HG03520 (cell line): ENCODE measurements around the gene INPPL1.
"Not testable (repeated sequence)": the region's sequence is repeated elsewhere in the genome, so short reads cannot be mapped to it uniquely, and the experiment has no call there.

ENCODE experiments used
- ATAC-seq: cut with Tn5 transposase; IDR thresholded peaks from one replicate; pipeline ENCODE4 v1.9.1; 2021; ENCODE audit warnings: mild to moderate bottlenecking, moderate library complexity; ENCODE audit not compliant: unreplicated experiment

Gene INPPL1

DNA sequence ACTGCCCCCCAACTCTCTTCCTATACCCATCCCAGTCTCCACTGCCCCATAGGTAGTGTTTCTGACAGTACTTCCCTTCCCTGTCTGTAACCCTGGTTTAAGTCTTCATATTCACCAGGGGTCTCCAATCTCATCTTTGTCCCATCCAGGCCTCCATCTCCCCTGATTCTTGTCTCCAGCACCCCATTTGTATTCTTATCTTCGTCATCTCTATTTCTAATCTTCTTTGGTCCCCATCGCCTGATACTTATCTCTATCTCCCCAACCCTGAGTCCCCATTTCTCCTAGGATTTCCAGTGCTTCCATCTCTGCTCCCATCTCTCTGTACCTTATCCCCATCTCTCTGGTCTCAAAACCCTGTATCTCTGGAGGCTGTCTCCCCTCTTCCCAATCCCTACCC is 17.6 kb downstream of the INPPL1 start:
- no peak for ATAC-seq

DNA sequence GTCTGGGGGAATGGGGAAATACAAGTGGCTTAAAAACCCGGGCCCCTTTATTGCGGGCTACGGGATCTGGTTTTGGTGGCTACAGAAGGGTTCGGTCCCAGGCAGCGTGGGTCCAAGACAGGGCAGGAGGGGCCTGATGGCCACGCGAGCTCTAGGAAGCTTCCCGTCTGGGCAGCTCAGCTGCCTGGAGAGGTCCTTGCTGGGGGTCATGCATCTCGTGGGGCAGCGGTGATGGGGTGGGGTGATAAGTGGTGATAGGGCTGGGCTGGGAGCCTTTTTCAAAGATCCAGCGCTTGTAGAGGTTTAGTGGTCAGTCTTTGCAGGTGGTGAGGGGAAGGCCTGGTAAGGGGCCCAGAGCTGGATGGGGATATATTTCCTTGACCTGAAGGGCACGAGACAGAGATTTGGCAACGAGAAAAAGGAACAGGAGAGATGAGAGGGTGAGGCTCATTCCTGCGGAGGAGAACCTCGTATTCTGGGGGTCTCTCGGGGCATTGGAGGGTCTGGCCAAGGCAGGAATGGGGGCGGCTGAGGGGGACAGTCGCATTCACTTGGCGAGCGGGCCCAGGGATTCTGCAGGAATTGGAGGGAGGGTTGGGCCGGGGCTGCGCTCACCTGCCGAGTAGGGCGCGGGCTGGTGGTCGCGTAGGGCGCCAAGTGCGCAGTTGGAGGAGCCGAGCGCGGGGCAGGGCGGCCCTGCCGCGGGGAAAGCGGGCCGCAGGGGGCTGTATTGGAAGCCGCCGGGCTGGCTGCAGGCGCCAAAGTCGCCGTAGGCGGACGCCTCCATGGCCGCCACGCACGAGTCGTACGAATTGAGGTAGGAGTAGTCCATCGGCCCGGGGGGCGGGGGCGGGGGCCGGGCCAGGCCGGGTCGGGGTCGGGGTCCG is 18.8 kb downstream of the INPPL1 start:
- ATAC-seq = no peak

DNA sequence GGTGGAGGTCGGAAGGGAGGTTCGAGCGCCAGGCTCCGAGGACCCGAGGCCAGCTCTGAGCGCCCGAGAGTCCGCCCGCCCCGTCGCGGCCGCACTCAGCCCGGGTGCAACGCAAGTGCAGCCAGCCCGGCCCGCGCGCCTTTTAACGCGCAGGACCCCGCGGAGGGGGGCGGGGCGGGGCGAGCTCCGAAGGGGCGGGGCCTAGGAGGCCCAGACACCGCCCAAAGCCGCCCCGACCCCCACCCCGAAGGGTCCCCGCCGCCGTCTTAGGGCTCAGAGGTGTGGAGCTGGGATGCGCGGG is 19.4 kb downstream of the INPPL1 start, which contains the start of gene PHOX2A:
PHOX2A (minus strand) TSS at position 117 of the 301 bp plus-strand sequence. CDS start 172 bp downstream, outside the sequence.
- no peak for ATAC-seq

- no peak for ATAC-seq
Observed at GRCh38 chr11:72244361-72245262, 20.0 kb downstream of the INPPL1 start.

DNA sequence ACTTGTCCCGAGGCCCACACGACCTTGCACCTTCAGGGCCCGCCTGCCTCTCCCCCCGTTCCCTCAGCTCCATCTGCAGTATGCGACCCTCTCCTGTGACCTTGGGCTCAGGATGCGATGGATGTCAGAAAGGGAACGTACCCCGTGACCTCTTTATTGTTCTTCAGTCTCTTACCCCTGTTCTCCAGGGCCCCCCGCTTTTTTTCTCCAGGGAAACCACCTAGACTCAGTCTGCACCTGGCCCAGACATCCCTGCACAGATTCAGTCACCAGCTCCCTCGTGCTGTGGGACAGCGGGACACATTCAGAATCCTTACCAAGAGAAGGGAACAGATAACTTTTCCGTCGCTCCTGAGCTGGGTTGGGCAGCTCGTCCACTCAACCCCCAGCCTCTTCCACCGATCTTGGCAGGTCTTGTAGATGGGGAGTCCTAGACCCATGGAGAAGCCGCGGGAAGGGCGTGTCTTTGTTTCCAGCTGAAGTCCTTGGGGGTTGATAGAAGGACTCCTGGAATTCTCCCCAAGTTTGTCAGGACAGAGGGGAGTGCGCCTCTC is 20.8 kb downstream of the INPPL1 start:
- no peak for ATAC-seq

- no peak for ATAC-seq
Observed at GRCh38 chr11:72247584-72247983, 23.0 kb downstream of the INPPL1 start.

DNA sequence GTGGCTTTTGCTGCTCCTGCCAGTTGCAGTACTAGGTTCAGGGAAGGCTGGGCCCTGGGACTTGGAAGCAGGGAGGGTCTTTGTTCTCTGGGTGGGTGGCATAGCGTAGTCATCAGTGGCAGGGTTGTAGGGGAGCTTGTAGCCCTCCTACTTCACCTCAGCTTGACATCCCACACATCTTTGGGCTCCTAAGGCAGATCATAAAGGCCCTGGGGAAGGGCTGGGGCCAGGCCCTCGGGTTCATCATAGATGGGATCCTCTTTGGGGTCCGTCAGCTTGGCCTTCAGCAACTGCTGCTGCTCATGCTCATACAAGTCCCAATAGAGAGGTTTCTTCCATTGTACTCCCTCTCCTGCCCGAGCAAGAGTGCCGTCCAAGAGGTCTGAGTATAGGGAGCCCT is 25.4 kb downstream of the INPPL1 start:
- no peak for ATAC-seq

- no peak for ATAC-seq
Observed at GRCh38 chr11:72250661-72251464, 26.3 kb downstream of the INPPL1 start.

DNA sequence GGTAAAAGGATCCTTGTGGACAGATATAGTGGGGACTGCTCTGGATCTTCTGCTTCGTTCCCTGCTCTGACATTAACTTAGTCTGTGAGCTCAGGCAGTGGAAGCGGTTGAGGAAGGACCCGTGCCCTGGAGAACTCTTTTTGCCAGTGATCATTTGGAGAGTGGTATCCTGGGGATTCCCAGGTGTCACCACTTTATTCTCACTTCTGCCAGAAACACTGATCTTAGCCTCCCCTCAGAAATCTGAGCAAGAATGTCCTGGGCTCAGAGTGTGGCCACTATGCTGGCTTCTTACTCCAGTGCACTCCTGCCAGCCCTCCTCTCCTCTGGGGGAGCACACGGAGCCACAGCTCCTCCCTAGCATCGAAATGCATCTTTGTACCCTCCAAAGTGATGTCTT is 27.0 kb downstream of the INPPL1 start:
- no peak for ATAC-seq

DNA sequence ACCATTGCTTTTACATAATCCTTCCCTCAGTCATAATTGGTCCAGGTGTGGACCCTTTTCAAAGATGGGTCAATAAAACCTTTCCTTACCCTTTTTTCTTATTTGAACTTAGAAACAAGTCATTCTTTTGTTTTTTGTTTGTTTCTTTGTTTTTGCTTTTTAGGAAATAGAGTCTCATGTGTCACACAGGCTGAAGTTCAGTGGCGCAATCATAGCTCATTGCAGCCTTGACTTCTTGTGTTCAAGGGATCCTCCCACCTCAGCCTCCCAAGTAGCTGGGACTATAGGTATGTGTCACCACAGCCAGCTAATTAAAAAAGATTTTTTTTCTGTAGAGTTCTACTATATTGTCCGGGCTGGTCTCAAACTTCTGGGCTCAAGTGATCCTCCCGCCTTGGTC is 28.8 kb downstream of the INPPL1 start:
- no peak for ATAC-seq

GRCh38 chr11:72254299-72254993 is 29.9 kb downstream of the INPPL1 start:
- no peak for ATAC-seq

DNA sequence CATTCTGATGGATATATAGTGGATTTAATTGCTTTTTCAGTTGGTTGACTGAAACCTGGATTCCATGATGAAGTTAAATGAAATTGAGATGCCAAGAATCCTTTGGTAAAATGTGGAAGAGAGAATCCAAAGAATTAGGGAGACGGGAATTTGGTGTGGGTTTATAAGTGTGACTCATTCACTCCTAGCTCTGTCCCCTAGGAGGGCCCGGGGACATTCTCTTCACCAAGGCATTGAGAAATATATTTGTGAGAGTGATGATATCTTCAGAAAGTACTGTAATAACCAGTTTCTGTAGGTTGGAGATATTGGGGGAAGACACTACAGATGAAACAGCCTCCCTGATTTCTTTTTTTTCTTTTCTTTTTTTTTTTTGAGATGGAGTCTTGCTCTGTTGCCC is 33.0 kb downstream of the INPPL1 start:
- no peak for ATAC-seq

GRCh38 chr11:72259490-72259889 is 34.9 kb downstream of the INPPL1 start:
- no peak for ATAC-seq

GRCh38 chr11:72260574-72260973 is 36.0 kb downstream of the INPPL1 start:
- no peak for ATAC-seq

DNA sequence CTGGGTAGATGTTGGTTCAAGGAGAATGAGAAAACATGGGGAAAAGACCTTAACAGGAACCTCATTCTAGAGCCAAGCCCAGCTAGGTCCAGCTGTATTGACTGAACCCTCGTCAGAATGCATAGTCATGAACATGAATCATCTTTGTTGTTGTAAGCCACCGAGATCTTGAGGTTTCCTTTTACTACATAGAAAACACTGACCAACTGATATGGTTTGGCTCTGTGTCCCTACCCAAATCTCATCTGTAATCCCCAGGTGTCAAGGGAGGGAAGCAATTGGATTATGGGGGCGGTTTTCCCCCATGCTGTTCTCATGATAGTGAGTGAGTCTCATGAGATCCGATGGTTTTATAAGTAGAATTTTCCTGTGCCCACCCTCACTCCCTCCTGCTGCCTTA is 38.8 kb downstream of the INPPL1 start:
- ATAC-seq = no peak

GRCh38 chr11:72265951-72266350 is 41.4 kb downstream of the INPPL1 start:
- no peak for ATAC-seq

DNA sequence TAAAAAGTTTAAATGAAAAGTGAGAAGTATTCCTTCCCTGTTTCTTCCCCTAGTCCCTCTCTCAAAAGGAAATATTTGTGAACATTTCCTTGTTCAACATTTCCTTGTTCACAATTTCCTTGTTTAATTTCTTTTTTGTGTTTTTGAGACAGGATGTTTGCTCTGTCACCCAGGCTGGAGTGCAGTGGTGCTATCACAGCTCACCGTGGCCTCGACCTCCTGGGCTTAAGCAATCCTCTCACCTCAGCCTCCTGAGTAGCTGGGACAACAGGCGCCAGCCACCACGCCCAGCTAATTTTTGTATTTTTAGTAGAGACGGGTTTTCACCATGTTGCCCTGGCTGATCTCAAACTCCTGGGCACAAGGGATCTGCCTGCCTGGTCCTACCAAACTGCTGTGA is 42.4 kb downstream of the INPPL1 start:
- not testable (repeated sequence) for ATAC-seq

DNA sequence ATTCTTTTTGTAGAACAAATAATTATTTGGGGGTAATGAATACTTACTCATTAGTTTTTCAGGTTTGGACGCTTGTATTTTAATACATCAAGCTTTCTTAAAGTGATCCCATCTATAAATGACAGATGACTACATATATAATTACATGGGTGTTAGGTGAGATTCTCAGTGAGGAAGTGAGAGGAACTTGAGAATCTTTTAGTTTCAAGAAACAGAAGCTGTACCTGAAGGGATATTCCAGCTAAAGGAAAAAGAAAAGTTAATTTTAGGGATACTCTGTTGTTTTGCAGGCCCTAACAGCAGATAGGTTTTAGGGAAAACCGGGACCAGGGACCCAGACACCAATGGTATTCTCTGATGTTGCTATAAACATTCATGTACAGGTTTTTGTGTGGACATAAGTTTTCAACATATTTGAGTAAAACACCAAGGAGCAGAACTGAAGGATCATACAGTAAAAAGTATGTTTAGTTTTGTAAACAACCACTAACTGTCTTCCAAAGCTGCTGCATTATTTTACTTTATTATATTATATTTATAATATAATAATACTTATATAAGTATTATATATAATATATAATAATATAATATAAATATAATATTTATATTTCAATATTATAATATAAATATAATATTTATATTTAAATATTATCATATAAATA is 43.5 kb downstream of the INPPL1 start:
- no peak for ATAC-seq

DNA sequence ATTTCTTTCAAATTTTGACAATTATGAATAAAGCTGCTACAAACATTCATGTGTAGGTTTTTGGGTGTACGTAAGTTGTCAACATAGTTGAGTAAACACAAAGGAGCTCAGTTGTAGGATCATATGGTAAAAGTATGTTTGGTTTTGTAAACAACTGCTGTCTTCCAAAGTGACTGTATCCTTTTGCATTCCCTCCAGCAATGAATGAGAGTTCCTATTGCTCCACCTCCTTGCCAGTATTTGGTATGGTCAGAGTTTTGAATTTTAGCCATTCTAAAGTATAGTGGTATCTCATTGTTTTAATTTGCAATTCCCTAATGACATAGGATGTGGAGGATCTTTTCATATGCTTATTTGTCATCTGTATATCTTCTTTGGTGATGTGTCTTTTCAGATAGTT is 47.4 kb downstream of the INPPL1 start:
- ATAC-seq = no peak

DNA sequence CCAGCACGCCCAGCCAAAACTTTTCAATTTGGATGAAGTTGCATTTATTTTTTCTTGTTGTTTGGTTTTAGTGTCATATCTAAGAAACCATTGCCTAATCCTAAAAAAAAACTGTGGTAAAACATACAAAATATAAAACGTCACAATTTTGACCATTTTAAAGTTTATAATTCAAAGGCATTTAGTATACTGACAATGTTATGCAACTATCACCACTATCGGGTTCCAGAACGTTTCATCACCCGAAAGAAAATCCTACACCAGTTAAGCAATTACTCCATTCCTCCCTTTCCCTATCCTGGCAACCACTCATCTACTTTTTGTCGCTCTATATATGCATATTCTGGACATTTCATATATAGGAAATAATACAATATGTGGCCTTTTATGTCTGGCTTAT is 49.9 kb downstream of the INPPL1 start:
- no peak for ATAC-seq
